ENCODE data around the gene NSD2.

Gene NSD2

DNA sequence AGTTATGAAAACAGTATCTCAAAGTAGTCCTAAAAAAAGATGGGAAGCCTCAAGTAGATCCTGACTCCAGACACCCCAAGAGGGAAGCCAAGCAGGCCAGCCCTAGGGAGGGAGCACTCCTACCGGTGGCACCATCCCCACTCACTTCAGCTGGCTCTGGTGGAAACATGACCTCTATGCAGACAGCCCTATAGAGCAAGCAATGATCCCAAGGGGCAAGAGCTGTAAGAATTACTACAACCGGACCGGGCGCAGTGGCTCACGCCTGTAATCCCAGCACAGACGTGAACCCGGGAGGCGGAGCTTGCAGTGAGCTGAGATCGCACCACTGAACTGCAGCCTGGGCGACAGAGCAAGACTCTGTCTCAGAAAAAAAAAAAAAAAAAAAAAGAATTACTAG is 20.9 kb upstream of the NSD2 start:
- H3K4me3 Mint-ChIP-seq, result no peak overlapping the region
- peaks cover 34% of the 10 kb centered on the region for H3K36me3 Mint-ChIP-seq (ENCODE audit: insufficient read depth)
- DNase-seq (no peak), ATAC-seq (replicated peaks) (no peak)
- no peaks in the 10 kb centered on the region for H3K9me3 Mint-ChIP-seq
- peaks cover 20 to 22% of the 10 kb centered on the region in 2 donors for H3K4me1 Mint-ChIP-seq (ENCODE audit: low read depth in 2 of 2)
- no peaks in the 10 kb centered on the region for H3K27me3 Mint-ChIP-seq
- H3K27ac Mint-ChIP-seq, result peak overlapping the region; percentile 38 to 59

DNA sequence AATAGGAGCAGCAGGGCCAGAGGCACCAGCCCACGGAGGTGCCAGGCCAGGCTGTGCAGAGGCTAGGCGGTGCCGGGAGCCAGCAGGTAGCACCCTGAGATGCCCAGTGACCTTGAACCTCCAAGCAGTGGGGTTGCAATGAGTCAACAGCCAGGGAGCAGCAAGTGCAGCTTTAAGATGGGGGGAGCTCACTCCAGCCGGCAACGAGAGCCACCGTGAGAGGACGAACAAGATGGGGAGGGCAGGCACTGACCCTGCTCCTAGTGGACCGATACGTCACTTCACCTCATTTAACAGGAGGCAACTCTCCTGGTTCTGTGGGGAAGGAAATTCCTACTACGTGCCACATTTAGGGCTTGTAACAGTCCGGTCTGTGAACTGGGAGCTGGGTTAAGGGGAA is 20.0 kb upstream of the NSD2 start:
- peak overlapping the region in 1 of 2 donors; percentile 49 for H3K27ac Mint-ChIP-seq
- no peak overlapping the region for H3K4me3 Mint-ChIP-seq

DNA sequence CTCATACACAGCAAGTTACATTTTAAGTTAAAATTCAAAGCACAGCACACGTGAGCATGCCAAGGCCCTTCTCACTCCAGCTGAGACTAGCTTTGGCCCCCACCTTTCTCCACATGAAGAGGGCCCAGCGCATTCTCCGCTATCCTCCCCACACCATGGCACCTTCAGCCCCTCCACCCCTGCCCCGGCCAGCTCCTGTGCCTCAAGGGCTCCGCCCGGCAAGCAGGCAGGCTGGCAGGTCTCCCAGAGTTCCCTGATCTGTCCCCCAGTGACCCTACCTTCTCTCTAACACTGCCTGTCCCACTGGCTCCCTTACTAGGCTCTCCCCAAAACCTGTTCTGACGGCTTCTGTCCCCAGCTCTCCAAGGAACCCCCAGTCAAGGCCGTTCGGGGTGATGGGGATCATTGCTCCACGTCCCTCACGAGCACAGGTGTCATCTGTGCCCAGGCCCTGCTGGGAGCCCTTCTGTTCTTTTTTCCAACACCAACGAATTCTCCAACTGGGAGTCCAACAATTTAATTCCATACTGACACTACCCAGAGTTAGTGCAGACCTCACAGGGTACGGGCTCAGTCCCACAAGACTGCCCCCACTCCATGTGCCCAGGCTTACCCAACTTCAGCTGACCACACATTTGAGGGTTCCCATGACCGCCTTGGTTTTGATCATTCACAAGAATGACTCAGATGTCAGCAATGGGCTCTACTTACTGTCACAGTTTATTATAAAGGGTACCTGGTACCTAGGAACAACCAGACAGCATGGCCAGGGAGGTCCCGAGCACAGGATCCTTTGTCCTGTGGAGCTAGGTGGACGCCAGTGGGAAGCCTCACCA is 19.4 kb upstream of the NSD2 start:
- Mint-ChIP-seq H3K4me3 (no peak overlapping the region), H3K27ac (peak overlapping the region; percentile 49 to 82), H3K36me3 (ENCODE audit: insufficient read depth) (peaks cover 20% of the 10 kb centered on the region), H3K27me3 (no peaks in the 10 kb centered on the region), H3K9me3 (no peaks in the 10 kb centered on the region), H3K4me1 (ENCODE audit: low read depth in 2 of 2) (peaks cover 20 to 23% of the 10 kb centered on the region in 2 donors)
- ATAC-seq (replicated peaks), result no peak
- DNase-seq, result no peak

More for the DNA sequence above, 20.0 kb upstream of the NSD2 start:
- H3K4me1 Mint-ChIP-seq (ENCODE audit: low read depth in 2 of 2), result peaks cover 20 to 22% of the 10 kb centered on the region in 2 donors
- no peaks in the 10 kb centered on the region for H3K27me3 Mint-ChIP-seq
- DNase-seq, result no peak
- H3K36me3 Mint-ChIP-seq (ENCODE audit: insufficient read depth), result peaks cover 25% of the 10 kb centered on the region
- no peak for ATAC-seq (replicated peaks)
- no peaks in the 10 kb centered on the region for H3K9me3 Mint-ChIP-seq

DNA sequence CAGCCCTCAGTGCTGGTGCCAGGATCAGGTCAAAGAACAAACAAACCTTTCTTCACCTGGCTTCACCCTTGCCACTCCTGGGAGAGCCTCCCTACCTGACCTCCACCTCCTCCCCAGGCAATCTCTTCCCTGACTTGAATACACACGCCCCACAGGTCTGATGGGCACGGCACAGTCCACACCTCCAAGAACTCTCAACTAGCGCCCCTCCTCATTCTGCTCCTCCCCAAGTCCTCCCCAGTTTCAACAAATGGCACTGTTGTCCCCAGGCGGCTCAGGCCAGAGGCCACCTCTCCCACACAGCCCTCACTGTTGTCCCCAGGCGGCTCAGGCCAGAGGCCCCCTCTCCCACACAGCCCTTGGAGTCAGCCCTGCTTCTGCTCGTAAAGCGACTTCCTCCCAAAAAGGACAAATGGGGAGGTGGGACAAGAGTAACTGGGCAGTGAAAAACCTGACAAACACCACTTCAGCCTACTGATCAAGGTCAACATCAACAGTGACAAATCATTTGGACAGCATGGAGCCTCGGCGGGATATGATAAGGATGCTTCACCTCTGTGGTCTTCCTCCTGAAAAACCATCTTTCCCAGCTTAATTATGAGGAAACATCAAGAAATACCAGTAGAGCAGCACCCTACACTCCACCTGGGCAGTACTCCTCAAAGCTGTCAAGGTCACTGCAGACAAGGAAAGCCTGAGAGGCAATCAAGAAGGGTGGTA is 18.1 kb upstream of the NSD2 start:
- Mint-ChIP-seq H3K36me3 (ENCODE audit: insufficient read depth) (peaks cover 11% of the 10 kb centered on the region), H3K9me3 (no peaks in the 10 kb centered on the region), H3K27me3 (no peaks in the 10 kb centered on the region), H3K4me1 (ENCODE audit: low read depth in 2 of 2) (peaks cover 25 to 30% of the 10 kb centered on the region in 2 donors), H3K4me3 (no peak overlapping the region), H3K27ac (peak overlapping the region; percentile 81 to 82)
- no peak for DNase-seq
- ATAC-seq (replicated peaks), result no peak

DNA sequence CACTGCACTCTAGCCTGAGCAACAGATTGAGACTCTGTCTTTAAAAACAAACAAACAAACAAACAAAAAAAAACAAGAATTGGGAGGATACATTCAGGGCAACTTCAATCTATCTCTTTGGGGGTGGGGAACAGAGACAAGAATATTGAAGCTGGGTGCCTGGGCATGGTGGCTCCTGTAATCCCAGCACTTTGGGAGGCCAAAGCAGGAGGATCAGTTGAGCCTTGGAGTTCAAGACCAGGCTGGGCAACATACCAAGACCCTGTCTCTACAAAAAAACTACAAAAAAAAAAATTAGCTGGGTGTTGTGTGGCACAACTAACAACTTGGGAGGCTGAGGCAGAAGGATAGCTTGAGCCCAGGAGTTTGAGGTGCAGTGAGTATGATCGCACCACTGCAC is 16.4 kb upstream of the NSD2 start:
- DNase-seq (no peak), ATAC-seq (replicated peaks) (no peak)
- H3K4me1 Mint-ChIP-seq (ENCODE audit: low read depth in 2 of 2), result peaks cover 25 to 30% of the 10 kb centered on the region in 2 donors
- peak overlapping the region; percentile 14 to 88 for H3K27ac Mint-ChIP-seq
- peak overlapping the region; percentile 59 to 68 for H3K4me3 Mint-ChIP-seq
- no peaks in the 10 kb centered on the region for H3K9me3 Mint-ChIP-seq
- H3K36me3 Mint-ChIP-seq (ENCODE audit: insufficient read depth), result peaks cover 3% of the 10 kb centered on the region
- no peaks in the 10 kb centered on the region for H3K27me3 Mint-ChIP-seq

DNA sequence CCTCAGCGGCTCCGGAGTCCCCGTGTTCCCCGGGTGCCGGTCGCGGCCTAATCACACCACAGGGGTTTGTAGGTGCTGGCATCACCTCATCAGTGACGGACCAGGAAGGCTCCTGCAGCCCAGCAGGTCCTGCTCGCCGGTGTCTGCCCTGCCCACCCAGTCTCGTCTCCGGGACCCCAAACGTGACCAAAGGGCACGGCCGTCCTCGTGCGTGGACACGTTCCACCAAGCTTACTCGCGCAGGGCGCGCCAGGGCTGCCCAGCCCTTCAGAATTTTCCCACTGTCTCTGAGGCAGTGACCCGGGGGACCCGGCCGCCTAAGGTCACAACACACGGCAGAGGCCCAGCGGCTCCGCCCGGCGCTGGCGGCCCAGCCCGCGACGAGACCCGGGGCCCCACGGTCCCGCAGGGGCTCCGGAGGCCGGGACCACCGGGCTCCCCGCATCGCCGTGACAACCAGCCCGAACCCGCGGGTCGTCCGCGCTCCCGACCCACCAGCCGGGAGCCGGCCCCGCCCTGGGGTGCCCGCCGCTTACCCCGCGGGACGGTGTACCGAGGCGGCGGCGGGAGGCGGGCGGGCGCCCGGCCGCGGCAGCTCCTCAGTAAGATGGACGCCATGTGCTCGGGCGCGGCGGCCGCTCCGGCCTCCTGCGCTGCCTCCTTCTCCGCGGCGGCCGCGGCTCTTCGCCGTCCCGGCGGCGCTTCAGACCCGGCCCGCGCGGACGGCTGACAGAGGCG is 15.7 kb upstream of the NSD2 start:
- H3K27me3 Mint-ChIP-seq, result no peaks in the 10 kb centered on the region
- peak overlapping the region; percentile 14 to 88 for H3K27ac Mint-ChIP-seq
- H3K36me3 Mint-ChIP-seq (ENCODE audit: insufficient read depth), result peaks cover 3% of the 10 kb centered on the region
- no peaks in the 10 kb centered on the region for H3K9me3 Mint-ChIP-seq
- H3K4me1 Mint-ChIP-seq (ENCODE audit: low read depth in 2 of 2), result peaks cover 25 to 30% of the 10 kb centered on the region in 2 donors
- H3K4me3 Mint-ChIP-seq, result peak overlapping the region; percentile 59 to 84
- ATAC-seq (replicated peaks) (peak; percentile 30), DNase-seq (peak; percentile 3 to 24 (median 8))

DNA sequence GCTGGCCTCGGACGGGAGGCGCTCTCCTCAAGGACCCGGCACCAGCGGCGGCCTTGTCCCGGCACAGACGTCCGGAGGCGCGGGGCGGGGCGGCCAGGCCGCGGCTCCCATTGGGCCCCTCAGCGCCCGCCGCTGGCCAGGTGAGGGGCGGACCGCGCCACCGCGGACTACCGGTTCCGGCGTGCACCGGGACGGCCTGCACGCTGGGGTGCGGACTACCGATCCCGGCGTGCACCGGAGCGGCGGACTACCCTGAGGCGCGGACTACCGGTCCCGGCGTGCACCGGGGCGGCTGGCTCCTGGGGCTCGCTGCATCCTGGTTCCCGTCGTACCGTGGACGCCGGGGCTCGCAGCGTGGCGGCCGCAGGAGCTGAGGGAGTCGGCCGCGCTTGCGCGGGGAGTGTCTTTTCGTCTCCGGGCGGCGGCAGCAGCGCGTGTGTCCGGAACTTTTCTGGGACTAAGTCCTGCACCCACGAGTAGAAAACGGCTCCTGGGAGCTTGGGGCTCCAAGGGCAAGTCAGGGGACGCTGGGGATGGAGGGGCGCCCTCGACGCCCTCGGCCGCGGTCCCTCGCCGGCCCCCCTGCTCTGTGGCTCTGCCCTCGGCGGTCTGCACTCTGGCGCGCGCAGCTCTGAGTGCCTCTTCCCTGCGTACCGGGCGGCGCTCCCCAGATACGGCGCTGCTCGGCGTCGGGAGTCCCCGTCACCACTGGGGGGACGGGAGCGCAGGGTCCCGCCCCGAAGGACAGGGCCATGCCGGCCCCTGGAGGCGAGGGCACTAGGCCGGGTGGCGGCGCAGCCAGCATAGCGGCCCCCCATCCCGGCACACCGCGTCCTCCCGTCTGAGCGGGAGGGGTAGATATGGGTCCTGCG is 14.9 kb upstream of the NSD2 start, which contains the start of gene LETM1:
TSS of gene LETM1 (minus strand) at position 86 of the 872 bp plus-strand sequence. CDS start 206 bp downstream, outside the sequence.
- DNase-seq (peak; percentile 85 to 88 (median 85)), ATAC-seq (replicated peaks) (peak; percentile 95)
- peaks cover 21 to 30% of the 10 kb centered on the region in 2 donors for H3K4me1 Mint-ChIP-seq (ENCODE audit: low read depth in 2 of 2)
- H3K4me3 Mint-ChIP-seq, result peak within 1 kb of the TSS; percentile 74 to 84
- H3K27me3 Mint-ChIP-seq, result no peaks in the 10 kb centered on the region
- peaks cover 3% of the 10 kb centered on the region for H3K36me3 Mint-ChIP-seq (ENCODE audit: insufficient read depth)
- no peaks in the 10 kb centered on the region for H3K9me3 Mint-ChIP-seq
- peak within 1 kb of the TSS; percentile 14 to 88 for H3K27ac Mint-ChIP-seq

DNA sequence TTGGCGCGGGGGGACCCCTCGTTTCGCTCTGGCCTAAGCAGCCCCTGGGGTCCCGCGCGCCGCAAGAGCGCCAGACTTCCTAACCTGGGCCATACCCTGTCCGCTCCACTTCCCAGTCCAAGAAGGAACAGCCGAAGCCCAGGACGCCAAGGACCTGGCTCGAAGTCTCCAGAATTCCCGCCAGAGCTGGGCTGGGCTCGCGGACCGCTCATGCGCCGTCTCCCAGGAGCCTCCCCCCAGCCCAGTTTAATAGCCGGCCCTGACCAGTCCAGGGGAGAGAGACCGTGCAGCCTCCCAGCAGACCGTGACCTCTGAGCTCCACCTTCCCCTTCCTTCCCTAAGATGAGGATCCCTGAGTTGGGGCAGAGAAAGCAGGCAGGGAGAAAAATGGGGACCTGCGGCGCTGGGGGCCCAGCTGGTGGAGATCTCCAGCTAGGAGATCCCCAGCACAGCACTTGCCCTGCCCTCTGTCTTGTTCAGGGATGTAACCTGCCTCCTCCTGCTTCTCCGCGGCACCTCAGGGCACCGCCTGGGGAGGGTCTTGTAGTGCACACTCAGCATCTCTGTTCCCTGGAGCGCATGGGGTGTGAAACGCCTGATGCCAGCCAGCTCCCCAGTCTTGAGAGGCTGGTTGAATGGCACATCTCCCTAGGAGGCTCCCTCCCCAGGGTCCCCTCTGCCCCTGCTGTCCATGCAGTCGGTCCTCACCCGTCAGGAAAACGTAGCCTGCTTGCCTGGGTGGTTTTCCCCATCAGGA is 14.1 kb upstream of the NSD2 start:
- DNase-seq, result no peak
- ATAC-seq (replicated peaks), result no peak
- peaks cover 18 to 25% of the 10 kb centered on the region in 2 donors for H3K4me1 Mint-ChIP-seq (ENCODE audit: low read depth in 2 of 2)
- peak overlapping the region; percentile 74 to 84 for H3K4me3 Mint-ChIP-seq
- peak overlapping the region in 1 of 2 donors; percentile 70 for H3K27ac Mint-ChIP-seq
- H3K36me3 Mint-ChIP-seq (ENCODE audit: insufficient read depth), result peaks cover 3% of the 10 kb centered on the region
- H3K27me3 Mint-ChIP-seq, result no peaks in the 10 kb centered on the region
- no peaks in the 10 kb centered on the region for H3K9me3 Mint-ChIP-seq

DNA sequence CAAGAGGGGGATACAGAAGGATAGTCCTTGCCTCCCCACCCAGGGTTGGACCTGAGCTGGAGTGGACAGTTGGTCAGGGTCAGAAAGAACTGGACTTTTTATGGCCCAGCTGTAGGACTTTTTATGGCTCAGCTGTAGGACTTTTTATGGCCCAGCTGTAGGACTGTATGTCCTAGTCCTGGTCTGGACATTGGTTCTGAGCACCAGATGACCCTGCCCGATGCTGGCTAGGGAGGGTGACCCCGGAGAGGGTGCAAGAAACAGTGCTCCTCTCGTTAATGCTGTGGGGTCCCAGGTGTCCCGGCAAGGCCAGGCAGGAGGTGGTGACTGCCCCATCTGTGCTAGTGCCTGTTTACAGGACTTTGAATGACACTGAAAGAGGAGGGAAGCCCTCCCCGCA is 13.3 kb upstream of the NSD2 start:
- Mint-ChIP-seq H3K36me3 (ENCODE audit: insufficient read depth) (peaks cover 3% of the 10 kb centered on the region), H3K27me3 (peaks cover 0 to under 1% of the 10 kb centered on the region in 2 donors), H3K4me3 (no peak overlapping the region), H3K9me3 (no peaks in the 10 kb centered on the region), H3K27ac (no peak overlapping the region), H3K4me1 (ENCODE audit: low read depth in 2 of 2) (peaks cover 22 to 25% of the 10 kb centered on the region in 2 donors)
- ATAC-seq (replicated peaks) (no peak), DNase-seq (no peak)

DNA sequence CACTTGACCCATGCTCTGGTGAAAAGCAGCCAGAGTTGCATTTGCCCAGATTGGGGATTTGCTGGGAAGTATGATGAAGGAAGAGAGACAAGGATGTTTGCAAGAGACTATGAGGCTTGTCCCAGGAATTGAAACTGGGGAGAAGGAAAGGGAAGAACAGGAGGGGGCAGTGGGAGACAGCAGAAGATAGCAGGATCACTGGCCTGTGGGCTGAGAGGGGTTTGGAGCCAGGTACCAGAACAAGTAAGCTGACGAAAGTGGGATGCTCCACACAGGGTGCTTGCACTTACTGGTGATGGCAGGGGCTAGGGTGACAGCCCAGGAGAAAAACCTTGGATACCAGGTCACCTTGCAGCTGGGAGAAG is 11.8 kb upstream of the NSD2 start:
- no peak overlapping the region for H3K27ac Mint-ChIP-seq
- H3K9me3 Mint-ChIP-seq, result no peaks in the 10 kb centered on the region
- DNase-seq (no peak), ATAC-seq (replicated peaks) (no peak)
- H3K4me3 Mint-ChIP-seq, result no peak overlapping the region
- peaks cover 20 to 30% of the 10 kb centered on the region in 2 donors for H3K4me1 Mint-ChIP-seq (ENCODE audit: low read depth in 2 of 2)
- peaks cover 3% of the 10 kb centered on the region for H3K36me3 Mint-ChIP-seq (ENCODE audit: insufficient read depth)
- peaks cover 0 to 8% of the 10 kb centered on the region in 2 donors for H3K27me3 Mint-ChIP-seq

DNA sequence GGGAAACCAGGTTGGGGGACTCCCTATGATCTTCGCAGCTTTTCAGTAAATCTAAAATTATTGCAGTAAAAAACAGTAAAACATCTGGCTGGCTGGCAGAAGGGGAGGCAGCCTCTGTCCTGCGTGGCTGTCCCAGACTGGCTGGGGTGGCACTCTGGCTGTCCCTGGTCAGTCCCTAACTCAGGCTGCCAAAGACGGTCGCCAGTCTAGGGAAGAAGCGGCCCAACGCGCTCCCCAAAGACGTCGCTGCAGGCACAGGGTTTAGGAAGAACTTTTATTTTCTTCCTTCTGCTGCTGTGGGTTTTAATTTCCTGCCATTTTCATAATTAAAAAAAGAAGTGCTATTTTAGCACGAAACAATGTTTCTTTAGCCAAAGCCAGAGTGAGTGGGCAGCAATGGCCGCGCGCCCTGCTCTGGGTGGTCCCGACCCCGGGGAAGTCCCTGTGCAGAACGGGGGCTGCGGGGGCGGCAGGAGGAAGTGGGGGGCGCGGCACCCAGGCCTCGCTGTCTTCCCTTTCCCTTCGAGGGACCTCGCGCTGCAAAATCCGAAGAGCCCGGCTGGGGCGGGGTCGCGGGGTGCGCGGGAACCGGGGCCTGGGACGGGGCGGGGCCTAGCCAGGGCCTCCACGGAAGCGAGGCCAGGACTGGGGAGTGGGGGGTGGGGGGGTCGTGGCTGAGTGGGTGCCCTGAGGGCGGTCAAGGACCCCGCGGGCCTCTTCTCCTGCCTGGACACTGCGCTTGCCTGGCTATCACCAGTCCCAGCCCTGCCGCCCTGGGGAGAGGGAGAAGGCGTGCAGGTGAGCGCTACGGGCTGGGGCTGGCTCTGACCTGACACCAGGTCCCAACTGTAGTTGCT is 8.9 kb upstream of the NSD2 start:
- Mint-ChIP-seq H3K9me3 (no peaks in the 10 kb centered on the region), H3K36me3 (ENCODE audit: insufficient read depth) (no peaks in the 10 kb centered on the region), H3K27ac (peak overlapping the region; percentile 26 to 83), H3K4me1 (ENCODE audit: low read depth in 2 of 2) (peaks cover 12 to 17% of the 10 kb centered on the region in 2 donors), H3K27me3 (peaks cover 0 to 8% of the 10 kb centered on the region in 2 donors), H3K4me3 (peak overlapping the region; percentile 78 to 83)
- ATAC-seq (replicated peaks) (peak; percentile 69), DNase-seq (no peak)
